LHCN-M2 (cell line): ENCODE results near the gene MRPL11. TPM values are rescaled to one million over a fixed set of nuclear protein-coding genes. Genes with fewer than 3 reads are reported as not detected.

Experiments used
- DNase-seq: peaks from one replicate; pipeline ENCODE4 v3.0.0-alpha.2; 2012; ENCODE audit warnings: low read depth
- total RNA-seq: library from RNA; depleted of rRNA; stranded (reverse); fragments of >200 nt; gene quantifications from 2 replicates; pipeline ENCODE4 v1.2.3, GENCODE V29; 2014; rRNA removed

The MRPL11 gene
- total RNA-seq, 1 experiment from 2014 or later = 49.9 TPM

- no peak for DNase-seq
Observed at GRCh38 chr11:66391322-66391721, 47.3 kb downstream of the MRPL11 start.

DNA sequence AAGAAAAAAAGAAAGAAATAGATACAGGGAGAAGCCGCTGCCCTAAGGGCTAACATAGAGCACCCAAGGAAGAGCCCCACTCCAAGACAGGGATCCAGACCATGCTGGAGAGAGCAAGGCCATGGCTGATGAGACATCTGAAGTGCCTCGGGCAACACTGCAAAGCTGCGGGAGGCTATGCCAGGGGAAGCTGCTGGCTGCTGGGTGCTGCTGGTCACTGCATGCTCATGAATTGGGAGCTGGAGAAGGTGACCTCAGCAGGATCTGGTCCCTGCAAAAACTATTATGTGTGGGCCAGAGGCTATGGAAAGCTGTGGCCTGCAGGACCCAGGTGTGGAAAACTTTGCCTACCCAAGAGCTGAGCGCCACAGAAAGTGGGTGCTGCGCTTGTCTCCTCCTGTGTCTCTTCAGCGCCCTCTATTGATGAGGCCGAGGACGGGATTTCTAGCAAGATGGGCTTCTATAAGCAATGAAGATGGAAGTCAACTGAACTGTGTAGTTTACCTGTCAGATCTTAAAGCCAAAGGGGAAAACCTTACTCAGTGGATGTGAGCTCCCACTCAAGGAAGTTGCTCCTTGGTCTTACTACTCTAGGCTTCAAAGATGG, 49.8 kb downstream of the MRPL11 start:
- DNase-seq = peak; percentile 61

DNA sequence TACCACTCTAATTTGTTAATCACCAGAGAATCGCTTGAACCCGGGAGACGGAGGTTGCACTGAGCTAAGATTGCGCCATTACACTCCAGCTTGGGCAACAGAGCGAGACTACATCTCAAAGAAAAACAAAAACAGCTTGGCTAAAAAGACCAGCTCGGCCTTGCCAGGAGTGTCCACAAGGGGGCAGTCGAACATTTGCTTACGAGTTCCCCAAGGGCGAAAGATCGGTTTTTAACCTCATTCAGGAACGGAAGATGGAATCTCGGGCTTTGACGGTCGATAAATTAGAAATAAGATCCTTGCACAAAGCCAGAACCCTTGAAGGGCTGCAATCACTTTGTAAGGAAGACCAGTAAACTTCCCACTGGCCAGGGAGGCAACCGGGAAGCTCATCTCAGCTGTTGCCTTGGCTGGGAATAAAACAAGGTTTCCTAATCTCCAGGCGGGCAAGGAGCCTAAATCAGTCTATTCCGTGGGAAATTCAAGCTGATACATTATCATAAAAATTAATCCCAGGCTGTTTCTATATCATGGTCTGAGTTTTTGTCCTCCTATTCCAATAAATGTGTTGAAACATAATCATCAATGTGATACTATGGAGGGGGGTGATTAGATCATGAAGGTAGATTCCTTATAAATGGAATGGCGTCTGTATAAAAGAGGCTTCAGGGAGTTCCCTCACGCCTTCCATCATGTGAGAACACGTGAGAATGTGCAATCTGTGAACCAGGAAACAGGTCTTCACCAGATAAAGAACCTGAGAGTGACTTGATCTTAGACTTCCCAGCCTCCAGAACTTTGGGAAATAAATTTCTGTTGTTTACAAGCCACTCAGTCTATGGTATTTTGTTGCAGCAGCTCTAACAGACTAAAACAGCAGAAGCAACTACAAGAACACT, 52.2 kb downstream of the MRPL11 start:
- peak; percentile 78 for DNase-seq

Other genes with a start within 250 kb of the MRPL11 start
- 22.9 and 27.8 TPM in 2 replicates for gene KLC2, start 181.1 kb downstream of the MRPL11 start, total RNA-seq
- 184 and 193 TPM in 2 replicates for gene RAB1B, start 170.2 kb downstream of the MRPL11 start, total RNA-seq
- gene CNIH2, start 160.7 kb downstream of the MRPL11 start, total RNA-seq = 0.86 and 1.9 TPM in 2 replicates
- gene YIF1A, start 149.7 kb downstream of the MRPL11 start, total RNA-seq = 120 and 127 TPM in 2 replicates
- gene TMEM151A, start 147.0 kb downstream of the MRPL11 start, total RNA-seq = 0.23 and 0.32 TPM in 2 replicates
- 0.06 TPM in 1 of 2 replicates, not detected in the other for gene CD248, start 121.8 kb downstream of the MRPL11 start, total RNA-seq
- 82.1 and 97.9 TPM in 2 replicates for gene RIN1, start 102.4 kb downstream of the MRPL11 start, total RNA-seq
- gene BRMS1, start 93.7 kb downstream of the MRPL11 start, total RNA-seq = 102 and 107 TPM in 2 replicates
- 50.9 and 51.0 TPM in 2 replicates for gene B4GAT1, start 91.2 kb downstream of the MRPL11 start, total RNA-seq
- gene SLC29A2, start 67.1 kb downstream of the MRPL11 start, total RNA-seq = not detected in 2 replicates
- gene NPAS4, start 17.8 kb downstream of the MRPL11 start, total RNA-seq = 0.13 TPM in 1 of 2 replicates, not detected in the other
- 6.5 and 7.2 TPM in 2 replicates for gene PELI3, start 28.1 kb upstream of the MRPL11 start, total RNA-seq
- gene DPP3, start 41.6 kb upstream of the MRPL11 start, total RNA-seq = 66.8 and 71.2 TPM in 2 replicates
- gene BBS1, start 71.8 kb upstream of the MRPL11 start, total RNA-seq = 19.0 and 26.2 TPM in 2 replicates
- gene ZDHHC24, start 107.2 kb upstream of the MRPL11 start, total RNA-seq = 20.1 and 24.8 TPM in 2 replicates
- not detected in 2 replicates for gene ACTN3, start 108.1 kb upstream of the MRPL11 start, total RNA-seq
- 25.1 and 28.9 TPM in 2 replicates for gene CTSF, start 129.8 kb upstream of the MRPL11 start, total RNA-seq
- 0.34 and 0.51 TPM in 2 replicates for gene CCDC87, start 154.2 kb upstream of the MRPL11 start, total RNA-seq
- gene CCS, start 154.3 kb upstream of the MRPL11 start, total RNA-seq = 20.3 and 22.5 TPM in 2 replicates
- gene RBM14, start 177.8 kb upstream of the MRPL11 start, total RNA-seq = 50.0 and 58.7 TPM in 2 replicates
- gene RBM4, start 199.9 kb upstream of the MRPL11 start, total RNA-seq = 86.4 and 87.6 TPM in 2 replicates
- 23.5 and 33.2 TPM in 2 replicates for gene RBM4B, start 239.0 kb upstream of the MRPL11 start, total RNA-seq